Adrenal gland (tissue), 5 donors: ENCODE data around the gene LRRTM1.

Source experiments
- POLR2A ChIP-seq, 2 donors: fragments of 450-650 bp; IDR thresholded peaks; one replicate each; pipeline ENCODE4 v1.6.1; 2017; ENCODE audit warnings: antibody characterized with exemption in 2 of 2, mild to moderate bottlenecking in 2 of 2, moderate library complexity in 1 of 2
- TF ChIP-seq, protein P1 (sequence below), 6 experiments: fragments of 450-650 bp in 4 of 6; fragments of 200-600 bp in 2 of 6; sonication (generic) in 1 of 6; IDR thresholded peaks; 1 replicate in 5 of 6; 2 replicates in 1 of 6; pipeline versions ENCODE4 v1.5.1 to v1.8.0; 2016 to 2021; ENCODE audit warnings: antibody characterized with exemption in 6 of 6, mild to moderate bottlenecking in 2 of 6, moderate library complexity in 1 of 6
- donor health status: DM: no; HTN: no; CAD: no.

DNA sequence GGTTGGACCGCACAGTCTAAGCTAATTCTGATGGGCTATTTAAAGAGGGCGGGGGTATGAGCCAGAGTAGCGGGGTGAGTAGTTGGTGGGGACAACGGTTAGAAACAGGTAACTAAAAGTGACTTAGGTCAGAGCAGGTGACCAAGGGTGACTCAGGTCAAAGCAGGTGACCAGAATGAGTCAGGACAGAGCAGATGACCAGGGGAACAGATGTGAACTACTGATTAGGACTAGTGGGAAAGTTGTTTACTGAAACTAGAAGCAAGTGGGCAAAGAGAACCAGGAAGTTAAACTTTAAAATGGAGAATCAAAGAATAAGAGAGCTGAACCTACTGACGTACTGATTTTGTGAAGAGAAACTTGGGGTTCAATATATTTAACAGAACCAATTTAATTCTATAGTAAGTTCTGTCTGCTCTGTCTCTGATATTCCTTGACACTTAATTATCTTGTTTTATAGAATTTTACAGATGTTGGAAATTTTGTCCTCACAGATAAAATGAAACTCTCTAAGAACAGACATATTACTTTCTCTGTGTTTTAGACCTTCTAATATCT lies 7.8 kb upstream of the LRRTM1 start:
- TF ChIP-seq, protein P1, sequence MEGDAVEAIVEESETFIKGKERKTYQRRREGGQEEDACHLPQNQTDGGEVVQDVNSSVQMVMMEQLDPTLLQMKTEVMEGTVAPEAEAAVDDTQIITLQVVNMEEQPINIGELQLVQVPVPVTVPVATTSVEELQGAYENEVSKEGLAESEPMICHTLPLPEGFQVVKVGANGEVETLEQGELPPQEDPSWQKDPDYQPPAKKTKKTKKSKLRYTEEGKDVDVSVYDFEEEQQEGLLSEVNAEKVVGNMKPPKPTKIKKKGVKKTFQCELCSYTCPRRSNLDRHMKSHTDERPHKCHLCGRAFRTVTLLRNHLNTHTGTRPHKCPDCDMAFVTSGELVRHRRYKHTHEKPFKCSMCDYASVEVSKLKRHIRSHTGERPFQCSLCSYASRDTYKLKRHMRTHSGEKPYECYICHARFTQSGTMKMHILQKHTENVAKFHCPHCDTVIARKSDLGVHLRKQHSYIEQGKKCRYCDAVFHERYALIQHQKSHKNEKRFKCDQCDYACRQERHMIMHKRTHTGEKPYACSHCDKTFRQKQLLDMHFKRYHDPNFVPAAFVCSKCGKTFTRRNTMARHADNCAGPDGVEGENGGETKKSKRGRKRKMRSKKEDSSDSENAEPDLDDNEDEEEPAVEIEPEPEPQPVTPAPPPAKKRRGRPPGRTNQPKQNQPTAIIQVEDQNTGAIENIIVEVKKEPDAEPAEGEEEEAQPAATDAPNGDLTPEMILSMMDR (IDR thresholded peaks at IDR 0.05) = no peak
- TF ChIP-seq POLR2A (IDR thresholded peaks at IDR 0.05) = no peak
